NCI-H2107 treated with DMSO at 0.1 percent for 48 hours (cell line): ENCODE results near the gene SEH1L.
"Not testable (repeated sequence)": the region's sequence is repeated elsewhere in the genome, so short reads cannot be mapped to it uniquely, and the experiment has no call there.

ENCODE experiments used
- DNase-seq: peaks from one replicate; lab custom pipeline; 2025; ENCODE audit not compliant: unreplicated experiment; lab: John Stamatoyannopoulos, UW

The SEH1L gene

GRCh38 chr18:12943215-12943614 lies 4.6 kb upstream of the SEH1L start:
- no peak for DNase-seq

DNA sequence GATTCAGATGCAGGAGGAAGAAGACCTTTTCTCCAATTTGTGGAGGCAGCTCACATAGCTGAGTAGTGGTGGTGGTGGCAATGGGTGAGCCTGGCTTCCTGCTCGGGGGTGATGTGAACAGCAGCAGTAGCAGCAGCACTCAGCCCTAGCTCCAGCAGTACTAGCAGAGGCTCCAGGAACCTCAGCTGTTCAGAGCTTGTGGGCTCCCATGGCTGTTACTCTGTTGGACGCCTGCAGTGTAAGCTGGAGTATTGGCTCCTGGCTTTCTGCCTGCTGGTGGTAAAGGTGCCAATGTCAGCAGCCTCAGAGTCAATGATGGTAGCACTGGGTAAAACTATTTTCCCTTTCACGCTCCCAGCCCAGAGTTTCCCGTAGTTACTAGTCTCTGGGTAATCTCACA lies 3.1 kb upstream of the SEH1L start:
- no peak for DNase-seq

- no peak for DNase-seq
These were observed 1.1 kb upstream of the SEH1L start for GRCh38 chr18:12946549-12947284.

- DNase-seq = peak; percentile 61
These were observed 416 bp downstream of the SEH1L start for GRCh38 chr18:12948050-12948804.

DNA sequence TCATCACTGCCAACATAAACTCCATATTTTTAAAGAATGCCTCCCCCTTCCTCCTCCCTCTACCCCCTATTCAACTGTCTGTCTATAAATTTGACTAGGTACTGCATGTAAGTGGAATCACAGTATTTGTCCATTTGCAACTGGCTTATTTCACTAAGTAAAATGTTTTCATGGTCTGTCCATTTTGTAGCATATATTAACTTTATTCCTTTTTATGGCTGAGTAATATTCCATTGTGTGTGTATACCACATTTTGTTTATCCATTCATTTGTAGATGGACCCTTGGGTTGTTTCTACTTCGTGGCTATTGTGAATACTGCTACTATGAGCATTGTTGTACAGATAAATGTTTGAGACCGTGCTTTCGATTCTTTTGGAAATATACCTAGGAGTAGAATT lies 10.7 kb downstream of the SEH1L start:
- DNase-seq = no peak

DNA sequence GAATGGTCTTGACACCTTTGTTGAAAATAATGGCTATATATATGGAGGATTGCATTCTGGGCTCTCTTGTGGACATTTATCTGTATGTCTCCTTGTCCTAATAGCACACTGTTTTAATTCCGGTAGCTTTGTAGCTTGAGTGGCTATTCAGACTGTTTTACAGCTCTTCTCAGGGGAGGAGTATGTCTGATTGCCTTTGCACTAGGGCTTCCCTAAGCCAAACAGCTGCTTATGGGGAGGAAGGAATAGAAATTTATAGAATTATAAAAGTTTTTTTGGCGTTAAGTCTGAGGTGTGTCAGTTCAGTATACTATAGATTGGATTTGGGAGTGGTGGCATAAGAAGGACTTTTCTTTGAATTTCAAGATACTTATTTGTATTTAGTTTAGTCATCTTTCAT lies 12.6 kb downstream of the SEH1L start:
- DNase-seq = no peak

- no peak for DNase-seq
These were observed 13.1 kb downstream of the SEH1L start for GRCh38 chr18:12960853-12961397.

- no peak for DNase-seq
These were observed 15.3 kb downstream of the SEH1L start for GRCh38 chr18:12963069-12963468.

GRCh38 chr18:12968115-12968514 lies 20.3 kb downstream of the SEH1L start:
- no peak for DNase-seq

- no peak for DNase-seq
These were observed 20.8 kb downstream of the SEH1L start for GRCh38 chr18:12968619-12969018.

GRCh38 chr18:12973562-12974213 lies 25.9 kb downstream of the SEH1L start:
- DNase-seq = no peak

- no peak for DNase-seq
These were observed 27.7 kb downstream of the SEH1L start for GRCh38 chr18:12975488-12975887.

DNA sequence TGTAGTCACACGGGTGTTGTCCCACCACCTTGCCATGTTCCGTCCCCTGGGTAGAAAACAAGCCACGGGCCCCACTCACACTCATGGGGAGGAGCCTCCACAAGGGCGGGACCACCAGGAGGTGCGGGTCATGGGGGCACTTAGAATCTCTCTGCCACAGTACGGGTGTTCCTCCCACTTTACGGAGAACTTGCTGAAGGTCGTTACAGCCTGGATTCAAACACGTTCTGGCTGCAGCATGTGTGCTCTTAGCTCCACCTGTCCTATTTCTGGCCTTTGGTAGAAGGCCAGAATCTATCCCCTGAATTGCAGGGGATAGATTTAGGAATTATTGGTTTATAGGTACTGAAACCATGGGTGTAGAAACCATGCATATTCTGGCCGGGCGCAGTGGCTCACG lies 28.5 kb downstream of the SEH1L start:
- no peak for DNase-seq

- DNase-seq = not testable (repeated sequence)
These were observed 32.3 kb downstream of the SEH1L start for GRCh38 chr18:12980065-12980464.

DNA sequence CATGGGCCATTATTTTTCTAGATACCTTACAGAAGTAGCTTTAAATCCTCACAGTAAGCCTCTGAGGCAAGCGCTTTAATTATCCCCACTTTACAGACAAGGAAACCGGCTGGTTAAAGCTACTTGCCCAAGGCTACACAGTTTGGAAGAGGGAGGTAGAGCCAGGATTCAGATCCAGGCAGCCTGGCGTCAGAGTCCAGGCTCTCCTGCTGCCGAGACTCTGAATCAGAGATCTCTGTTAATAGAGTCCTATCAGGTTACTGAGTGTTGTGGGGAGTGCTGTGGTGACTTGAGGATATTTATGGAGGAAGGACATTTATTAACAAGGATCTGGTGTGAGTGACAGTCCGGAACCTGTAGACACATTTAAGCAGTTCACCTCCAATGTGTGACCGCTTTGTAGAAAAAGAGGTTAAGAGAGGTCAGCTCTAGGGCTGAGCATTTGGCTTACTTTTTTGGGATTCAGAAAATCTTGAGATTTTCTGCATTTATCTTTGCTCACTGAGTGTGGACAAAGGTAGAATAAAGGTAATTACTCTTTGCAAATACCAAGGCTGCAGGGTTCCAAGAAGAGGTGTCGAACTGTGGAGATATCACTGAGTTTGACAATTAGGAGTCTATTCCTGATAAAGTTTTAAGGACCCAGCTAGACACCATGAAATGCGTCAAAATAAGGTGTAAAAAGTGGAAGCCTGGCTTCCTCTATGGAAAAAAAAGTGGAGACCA lies 41.7 kb downstream of the SEH1L start:
- DNase-seq = no peak

DNA sequence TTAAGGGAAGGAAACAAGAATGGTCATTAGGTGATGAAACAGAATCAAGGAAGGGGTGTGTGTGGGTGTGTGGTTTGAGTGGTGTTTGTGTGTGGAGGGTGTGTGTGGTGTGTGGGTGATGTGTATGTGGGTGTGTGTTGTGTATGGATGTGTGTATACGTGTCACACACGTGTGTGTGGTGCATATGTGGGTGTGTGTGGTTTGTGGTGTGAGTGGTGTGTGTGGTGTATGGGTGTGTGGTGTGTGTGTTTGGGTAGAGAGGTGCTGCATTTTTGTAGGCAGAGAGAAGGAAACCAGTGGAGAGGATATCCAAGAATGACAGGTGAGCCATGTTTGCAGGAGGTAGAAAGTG lies 42.3 kb downstream of the SEH1L start:
- DNase-seq = no peak

DNA sequence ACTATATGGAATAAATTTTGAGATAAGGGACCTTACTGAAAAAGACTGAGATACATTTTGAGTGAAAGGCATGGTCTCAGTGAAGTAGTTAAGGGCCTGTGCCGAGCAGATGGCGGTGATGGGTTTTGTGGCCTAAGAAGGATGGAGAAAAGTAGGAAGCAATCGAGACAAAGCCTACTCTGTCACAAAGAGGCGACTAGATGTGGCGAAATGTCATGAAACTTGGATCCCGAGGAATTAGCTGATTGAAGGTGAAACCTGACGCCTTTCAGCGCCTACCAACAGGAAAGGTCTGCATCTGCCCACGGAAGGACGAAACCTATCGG lies 42.8 kb downstream of the SEH1L start:
- DNase-seq = no peak

DNA sequence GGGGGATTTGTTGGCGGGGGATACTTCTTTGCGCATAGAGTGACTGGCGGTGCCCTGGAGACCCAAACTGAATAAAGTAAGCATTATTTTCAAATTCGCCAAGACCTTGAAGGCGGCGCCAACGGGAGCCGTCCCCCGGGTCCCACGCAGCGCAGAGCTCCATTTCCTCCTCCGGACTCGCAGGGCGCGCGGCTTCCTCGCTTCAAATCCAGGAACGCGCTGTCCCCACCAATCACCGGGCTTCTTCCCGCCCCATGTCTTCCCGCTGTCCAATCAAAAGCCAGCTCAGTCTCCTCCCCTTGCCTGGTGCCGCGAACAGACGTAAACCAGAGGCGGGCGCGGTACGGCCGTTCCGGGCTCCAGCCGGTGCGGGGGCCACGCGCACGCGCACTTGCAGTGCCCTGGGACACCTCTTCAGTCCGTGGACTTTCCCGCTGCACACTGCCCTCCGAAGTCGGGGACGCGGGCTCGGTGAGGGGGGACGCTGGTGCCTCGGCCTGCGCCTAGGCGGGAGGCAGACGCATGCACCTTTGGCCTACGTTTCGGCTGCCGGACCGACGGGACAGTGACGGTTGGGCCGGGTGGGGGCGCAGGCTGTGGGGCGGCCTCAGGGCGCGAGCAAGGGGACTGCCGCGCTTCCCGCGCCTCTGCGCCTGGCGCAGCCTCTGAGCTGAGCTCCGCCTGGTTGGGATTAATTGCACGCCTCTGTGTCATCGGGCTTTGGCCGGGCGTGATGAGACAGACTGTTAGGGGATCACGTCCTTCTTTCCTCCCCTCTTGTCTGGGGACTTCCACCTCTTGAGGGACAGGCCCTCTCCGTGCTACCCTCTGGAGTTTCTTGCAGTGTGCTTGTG lies 43.4 kb downstream of the SEH1L start, which contains the start of gene CEP192:
CEP192 (plus strand) TSS at position 396 of the 854 bp plus-strand sequence. CDS start 8,063 bp downstream, outside the sequence.
- peak; percentile 90 for DNase-seq

DNA sequence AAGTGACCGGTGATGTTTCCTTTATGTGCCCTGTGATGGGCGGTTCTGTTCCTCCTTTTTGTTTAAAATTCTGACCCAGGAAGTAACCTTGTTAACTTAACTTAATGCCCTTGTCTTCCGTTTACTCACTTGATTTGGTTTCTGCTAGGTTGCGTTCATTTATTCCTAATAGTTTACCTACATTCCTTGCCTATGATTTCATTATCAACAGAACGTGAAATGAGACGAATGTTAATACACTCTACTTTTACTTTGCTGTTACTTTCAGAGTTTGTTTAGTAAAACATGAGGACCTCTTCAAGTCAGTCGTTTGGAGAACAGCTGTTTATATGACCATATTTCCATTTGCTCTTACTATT lies 44.0 kb downstream of the SEH1L start:
- DNase-seq = no peak

DNA sequence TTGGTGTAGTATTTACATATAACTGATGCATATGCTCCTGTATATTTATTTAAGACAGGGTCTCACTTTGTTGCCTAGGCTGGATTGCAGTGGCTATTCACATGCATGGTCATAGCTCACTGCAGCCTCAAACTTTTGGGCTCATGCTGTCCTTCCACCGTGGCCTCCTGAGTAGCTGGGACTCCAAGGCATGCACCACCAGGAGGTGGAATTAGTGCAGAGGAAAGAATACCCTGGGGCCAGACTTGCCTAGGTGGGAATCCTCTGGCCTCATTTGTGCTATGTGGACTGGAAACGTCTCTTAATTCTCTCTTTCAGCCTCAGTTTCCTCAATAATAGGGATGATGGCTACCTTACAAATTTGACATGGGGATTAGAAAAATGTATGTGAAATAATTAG lies 45.6 kb downstream of the SEH1L start:
- no peak for DNase-seq
